Gastroesophageal sphincter (tissue), 4 donors: ENCODE data around the gene TMBIM4. TPM values are rescaled to one million over a fixed set of nuclear protein-coding genes. Genes with fewer than 3 reads are reported as not detected.
"Not testable (repeated sequence)": the region's sequence is repeated elsewhere in the genome, so short reads cannot be mapped to it uniquely, and the experiment has no call there.

Experiments used
- ATAC-seq: fragments of 150-250 bp; one replicate; pipeline ENCODE4 v1.9.1; 2016; ENCODE audit warnings: mild to moderate bottlenecking, moderate library complexity
- H3K27ac ChIP-seq, 4 donors: fragments of 200-600 bp; sonication (generic) in 3 of 4; 1 replicate in 3 of 4; 2 replicates in 1 of 4; pipeline ENCODE4 v1.5.1; 2016 to 2019
- H3K27me3 ChIP-seq: fragments of 200-600 bp; sonication (generic); one replicate; pipeline ENCODE4 v1.5.1; 2019
- H3K36me3 ChIP-seq, 2 donors: fragments of 200-600 bp; sonication (generic); one replicate each; pipeline ENCODE4 v1.5.1; 2019; ENCODE audit warnings: control low read depth in 1 of 2
- H3K4me1 ChIP-seq, 3 donors: fragments of 200-600 bp; sonication (generic); 1 replicate in 2 of 3; 2 replicates in 1 of 3; pipeline ENCODE4 v1.5.1; 2016 to 2019; ENCODE audit warnings: control low read depth in 2 of 3
- H3K4me3 ChIP-seq, 2 donors: fragments of 200-600 bp; sonication (generic); one replicate each; pipeline ENCODE4 v1.5.1; 2019; ENCODE audit warnings: mild to moderate bottlenecking in 1 of 2, moderate library complexity in 1 of 2
- H3K9me3 ChIP-seq, 3 donors: fragments of 200-600 bp; sonication (generic); one replicate each; pipeline ENCODE4 v1.5.1; 2017 to 2019; ENCODE audit warnings: control low read depth in 2 of 3
- CTCF ChIP-seq, 4 experiments: fragments of 200-600 bp in 2 of 4; fragments of 450-650 bp in 2 of 4; sonication (generic) in 1 of 4; IDR thresholded peaks; one replicate each; pipeline ENCODE4 v1.5.1; 2017 to 2019; ENCODE audit warnings: antibody characterized with exemption in 4 of 4, mild to moderate bottlenecking in 2 of 4, moderate library complexity in 2 of 4
- EP300 ChIP-seq: sonication (generic); formaldehyde crosslinking; IDR thresholded peaks from one replicate; pipeline ENCODE4 v1.6.1; 2017; ENCODE audit warnings: antibody characterized with exemption, mild to moderate bottlenecking
- POLR2A ChIP-seq, 2 donors: fragments of 450-650 bp; IDR thresholded peaks; one replicate each; pipeline ENCODE4 v1.6.1; 2017; ENCODE audit warnings: antibody characterized with exemption in 2 of 2, mild to moderate bottlenecking in 2 of 2, moderate library complexity in 1 of 2
- POLR2AphosphoS5 ChIP-seq: sonication (generic); formaldehyde crosslinking; IDR thresholded peaks from one replicate; pipeline ENCODE4 v1.6.1; 2017; ENCODE audit warnings: antibody characterized with exemption
- WGBS, 2 donors: methylation state at CpG; one replicate each; pipeline ENCODE4 v1.1.5; 2018; ENCODE audit warnings: low coverage in 1 of 2; 5-methylcytosine and 5-hydroxymethylcytosine counted together
- total RNA-seq, 4 donors: library from RNA; depleted of rRNA; stranded (reverse); fragments of >200 nt; gene quantifications; one replicate each; pipeline ENCODE4 v1.1.0, GENCODE V29; 2016

TMBIM4 gene
- total RNA-seq, 4 donors from 2014 or later = 150 to 162 (median 156) TPM

- Histone ChIP-seq H3K27ac (peak overlapping the region in 1 of 4 donors; percentile 12), H3K4me3 (no peak overlapping the region), H3K9me3 (peaks cover 0 to 3% (median 0%) of the 10 kb centered on the region in 3 donors), H3K27me3 (peaks cover 62% of the 10 kb centered on the region), H3K36me3 (no peaks in the 10 kb centered on the region), H3K4me1 (peaks cover 0 to 13% (median 5%) of the 10 kb centered on the region in 3 donors)
- TF ChIP-seq POLR2AphosphoS5 (no peak), EP300 (no peak), CTCF (IDR thresholded peaks at IDR 0.05) (no peak), POLR2A (IDR thresholded peaks at IDR 0.05) (no peak)
- WGBS, 2 donors = 85 to 86% methylated on average over 4 of the region's 4 CpGs
- ATAC-seq = no peak
These were observed 18.0 kb upstream of the TMBIM4 start for GRCh38 chr12:66187821-66188220.

GRCh38 chr12:66187036-66187435 is 17.2 kb upstream of the TMBIM4 start:
- peaks cover 0 to 3% (median 0%) of the 10 kb centered on the region in 3 donors for H3K9me3 ChIP-seq
- no peaks in the 10 kb centered on the region for H3K36me3 ChIP-seq
- peaks cover 0 to 13% (median 5%) of the 10 kb centered on the region in 3 donors for H3K4me1 ChIP-seq
- WGBS, 2 donors = 91% methylated on average over 1 of the region's 2 CpGs; no CpG with 5 or more reads in 1 of the 2 donors
- H3K4me3 ChIP-seq = no peak overlapping the region
- peak overlapping the region in 2 of 4 donors; percentile 12 to 33 for H3K27ac ChIP-seq
- no peak for TF ChIP-seq POLR2A (IDR thresholded peaks at IDR 0.05)
- no peak for TF ChIP-seq POLR2AphosphoS5
- H3K27me3 ChIP-seq = peaks cover 70% of the 10 kb centered on the region
- ATAC-seq = no peak

- H3K4me3 ChIP-seq, H3K9me3 ChIP-seq, ATAC-seq, H3K36me3 ChIP-seq, H3K27ac ChIP-seq: not testable (repeated sequence)
- Histone ChIP-seq H3K4me1 (peaks cover 0 to 13% (median 5%) of the 10 kb centered on the region in 3 donors), H3K27me3 (peaks cover 78% of the 10 kb centered on the region)
- WGBS, 2 donors = 80 to 100% methylated on average over 1 to 3 of the region's 3 CpGs
These were observed 15.0 kb upstream of the TMBIM4 start for GRCh38 chr12:66184822-66185221.

GRCh38 chr12:66182956-66183355 is 13.2 kb upstream of the TMBIM4 start:
- Histone ChIP-seq H3K4me1 (no peaks in the 10 kb centered on the region), H3K27ac (no peak overlapping the region), H3K27me3 (peaks cover 60% of the 10 kb centered on the region), H3K36me3 (no peaks in the 10 kb centered on the region), H3K4me3 (no peak overlapping the region), H3K9me3 (peaks cover 0 to 3% (median 0%) of the 10 kb centered on the region in 3 donors)
- WGBS, 2 donors = 53 to 57% methylated on average over 1 to 3 of the region's 3 CpGs
- ATAC-seq = no peak
- TF ChIP-seq EP300 (no peak), CTCF (IDR thresholded peaks at IDR 0.05) (no peak), POLR2A (IDR thresholded peaks at IDR 0.05) (no peak), POLR2AphosphoS5 (no peak)

- Histone ChIP-seq H3K27ac (no peak overlapping the region), H3K9me3 (no peaks in the 10 kb centered on the region), H3K36me3 (no peaks in the 10 kb centered on the region), H3K4me1 (no peaks in the 10 kb centered on the region), H3K4me3 (no peak overlapping the region), H3K27me3 (peaks cover 2% of the 10 kb centered on the region)
- ATAC-seq = peak; percentile 50
- TF ChIP-seq POLR2AphosphoS5 (no peak), EP300 (no peak), POLR2A (IDR thresholded peaks at IDR 0.05) (no peak), CTCF (IDR thresholded peaks at IDR 0.05) (no peak)
- 17 to 64% methylated on average over 1 of the region's 1 CpG for WGBS, 2 donors
These were observed 6.5 kb upstream of the TMBIM4 start for GRCh38 chr12:66176105-66176900.

GRCh38 chr12:66174391-66175325 is 4.9 kb upstream of the TMBIM4 start:
- not testable (repeated sequence) for ATAC-seq, H3K27me3 ChIP-seq, H3K36me3 ChIP-seq, H3K4me1 ChIP-seq, H3K9me3 ChIP-seq, H3K27ac ChIP-seq, H3K4me3 ChIP-seq
- WGBS, 2 donors = 71 to 100% methylated on average over 1 to 3 of the region's 54 CpGs
